Thyroid gland (tissue), 4 donors: Measurements from ENCODE around the gene GATAD2A.

Experiments
- POLR2A ChIP-seq, 2 donors: fragments of 450-650 bp; IDR thresholded peaks; one replicate each; pipeline ENCODE4 v1.6.1; 2017; ENCODE audit warnings: antibody characterized with exemption in 2 of 2, mild to moderate bottlenecking in 2 of 2, moderate library complexity in 1 of 2
- TF ChIP-seq, protein P1 (sequence below), 6 experiments: fragments of 200-600 bp in 3 of 6; fragments of 450-650 bp in 3 of 6; sonication (generic) in 3 of 6; IDR thresholded peaks; one replicate each; pipeline ENCODE4 v1.5.1; 2016 to 2019; ENCODE audit warnings: antibody characterized with exemption in 6 of 6, mild to moderate bottlenecking in 2 of 6, inconsistent platforms in 1 of 6, moderate library complexity in 1 of 6

DNA sequence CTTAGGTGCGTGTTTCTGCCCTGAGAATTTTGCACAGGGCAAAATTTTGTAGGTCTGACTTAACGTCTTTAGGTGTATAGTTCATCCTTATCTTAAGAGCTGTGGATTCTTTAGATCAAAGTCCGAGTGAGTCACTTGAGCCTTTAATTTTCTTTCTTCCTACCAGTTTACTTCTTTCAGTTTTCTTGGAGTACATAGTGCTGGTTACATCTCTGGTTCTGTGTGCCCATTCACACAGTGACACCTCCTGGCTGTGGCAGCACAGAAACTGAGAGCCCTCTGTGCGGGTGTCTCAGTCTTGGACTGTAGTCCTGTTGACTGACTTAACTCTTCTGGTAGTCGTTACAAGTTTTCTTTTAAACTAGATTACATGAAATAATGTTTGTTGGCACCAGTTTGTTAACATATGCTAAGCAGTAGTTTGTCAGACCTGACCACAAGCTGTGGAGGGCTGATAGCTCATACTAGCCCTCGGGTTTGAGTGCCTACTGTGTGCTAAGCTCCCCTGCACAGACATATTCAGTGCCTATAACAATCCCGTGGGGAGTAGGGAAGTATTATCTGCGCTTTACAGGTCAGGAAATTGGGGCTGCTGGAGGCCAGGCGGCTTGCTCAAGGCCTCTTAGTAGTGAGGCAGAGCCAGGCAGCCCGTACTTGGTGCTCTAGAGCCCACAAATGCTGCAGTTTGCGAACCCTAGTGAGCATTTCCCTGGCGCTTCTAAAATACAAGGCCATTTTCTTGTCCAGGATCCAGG is 1.6 kb downstream of the GATAD2A start:
- TF ChIP-seq, protein P1, sequence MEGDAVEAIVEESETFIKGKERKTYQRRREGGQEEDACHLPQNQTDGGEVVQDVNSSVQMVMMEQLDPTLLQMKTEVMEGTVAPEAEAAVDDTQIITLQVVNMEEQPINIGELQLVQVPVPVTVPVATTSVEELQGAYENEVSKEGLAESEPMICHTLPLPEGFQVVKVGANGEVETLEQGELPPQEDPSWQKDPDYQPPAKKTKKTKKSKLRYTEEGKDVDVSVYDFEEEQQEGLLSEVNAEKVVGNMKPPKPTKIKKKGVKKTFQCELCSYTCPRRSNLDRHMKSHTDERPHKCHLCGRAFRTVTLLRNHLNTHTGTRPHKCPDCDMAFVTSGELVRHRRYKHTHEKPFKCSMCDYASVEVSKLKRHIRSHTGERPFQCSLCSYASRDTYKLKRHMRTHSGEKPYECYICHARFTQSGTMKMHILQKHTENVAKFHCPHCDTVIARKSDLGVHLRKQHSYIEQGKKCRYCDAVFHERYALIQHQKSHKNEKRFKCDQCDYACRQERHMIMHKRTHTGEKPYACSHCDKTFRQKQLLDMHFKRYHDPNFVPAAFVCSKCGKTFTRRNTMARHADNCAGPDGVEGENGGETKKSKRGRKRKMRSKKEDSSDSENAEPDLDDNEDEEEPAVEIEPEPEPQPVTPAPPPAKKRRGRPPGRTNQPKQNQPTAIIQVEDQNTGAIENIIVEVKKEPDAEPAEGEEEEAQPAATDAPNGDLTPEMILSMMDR (IDR thresholded peaks at IDR 0.05) = peak in 3 of 6 experiments; percentile 16 to 28 (median 22)
- TF ChIP-seq POLR2A (IDR thresholded peaks at IDR 0.05) = no peak
